NCI-H510A (cell line): Measurements from ENCODE around the gene TGFBR3.

Experiments
- DNase-seq: peaks from one replicate; lab custom pipeline; 2025; lab: John Stamatoyannopoulos, UW

Gene TGFBR3

GRCh38 chr1:91710261-91710660 lies 175.7 kb downstream of the TGFBR3 start:
- DNase-seq, result no peak

- no peak for DNase-seq
Observed at GRCh38 chr1:91708691-91709090, 177.3 kb downstream of the TGFBR3 start.

- no peak for DNase-seq
Observed at GRCh38 chr1:91707890-91708218, 178.1 kb downstream of the TGFBR3 start.

GRCh38 chr1:91707114-91707889 lies 178.6 kb downstream of the TGFBR3 start:
- DNase-seq, result no peak

- no peak for DNase-seq
Observed at GRCh38 chr1:91706140-91706957, 179.6 kb downstream of the TGFBR3 start.

- DNase-seq, result no peak
Observed at GRCh38 chr1:91704746-91705145, 181.2 kb downstream of the TGFBR3 start.

GRCh38 chr1:91703095-91703494 lies 182.9 kb downstream of the TGFBR3 start:
- DNase-seq, result no peak

GRCh38 chr1:91701472-91701869 lies 184.5 kb downstream of the TGFBR3 start:
- no peak for DNase-seq

GRCh38 chr1:91700771-91701471 lies 185.0 kb downstream of the TGFBR3 start:
- no peak for DNase-seq

- no peak for DNase-seq
Observed at GRCh38 chr1:91700332-91700731, 185.6 kb downstream of the TGFBR3 start.

- no peak for DNase-seq
Observed at GRCh38 chr1:91699339-91699974, 186.5 kb downstream of the TGFBR3 start.

GRCh38 chr1:91697861-91698260 lies 188.1 kb downstream of the TGFBR3 start:
- no peak for DNase-seq

- DNase-seq, result no peak
Observed at GRCh38 chr1:91697416-91697815, 188.5 kb downstream of the TGFBR3 start.

- DNase-seq, result no peak
Observed at GRCh38 chr1:91696321-91696720, 189.6 kb downstream of the TGFBR3 start.

GRCh38 chr1:91693557-91693956 lies 192.4 kb downstream of the TGFBR3 start:
- DNase-seq, result no peak

- DNase-seq, result no peak
Observed at GRCh38 chr1:91691525-91691924, 194.4 kb downstream of the TGFBR3 start.

GRCh38 chr1:91689641-91690481 lies 196.1 kb downstream of the TGFBR3 start:
- no peak for DNase-seq

GRCh38 chr1:91687452-91687851 lies 198.5 kb downstream of the TGFBR3 start:
- no peak for DNase-seq

GRCh38 chr1:91685994-91686393 lies 200.0 kb downstream of the TGFBR3 start:
- DNase-seq, result no peak

- DNase-seq, result no peak
Observed at GRCh38 chr1:91684481-91685196, 201.3 kb downstream of the TGFBR3 start.

GRCh38 chr1:91683598-91683951 lies 202.4 kb downstream of the TGFBR3 start:
- no peak for DNase-seq
